Neural cell (in vitro differentiated cells): Measurements from ENCODE around the gene SLC6A15.

Source experiments
- CTCF ChIP-seq: fragments of 450-650 bp; IDR thresholded peaks from 2 replicates; pipeline ENCODE4 v1.5.1; 2014; ENCODE audit warnings: antibody characterized with exemption, mild to moderate bottlenecking, moderate library complexity; ENCODE audit not compliant: poor library complexity, severe bottlenecking
- EZH2 ChIP-seq: fragments of 200-600, 300-800 bp; shearing (Covaris generic), sonication (generic); IDR thresholded peaks from 2 replicates; pipeline ENCODE4 v1.6.1; 2014; ENCODE audit warnings: antibody characterized with exemption, low read length, borderline replicate concordance, mild to moderate bottlenecking; ENCODE audit not compliant: insufficient read depth, poor library complexity, severe bottlenecking
- MXI1 ChIP-seq: fragments of 450-650 bp; conservative IDR thresholded peaks from 2 replicates; pipeline ENCODE4 v1.6.1; 2014; ENCODE audit warnings: antibody characterized with exemption, mild to moderate bottlenecking; ENCODE audit not compliant: poor library complexity, severe bottlenecking
- POLR2AphosphoS5 ChIP-seq: IDR thresholded peaks from 2 replicates; pipeline ENCODE4 v1.6.1; 2012

- no peak for TF ChIP-seq CTCF
- TF ChIP-seq EZH2: no peak
- no peak for TF ChIP-seq MXI1
- TF ChIP-seq POLR2AphosphoS5: no peak
These were observed 41.8 kb upstream of the SLC6A15 start for GRCh38 chr12:84954415-84954814.
